ENCODE data around the gene GTF2I.
"Not testable (repeated sequence)": the region's sequence is repeated elsewhere in the genome, so short reads cannot be mapped to it uniquely, and the experiment has no call there.

GTF2I gene

GRCh38 chr7:74657692-74658177 is at the start of gene GTF2I:
Gene GTF2I, plus strand, starts transcription at chr7:74657718. Its CDS starts 31,411 bp downstream, at chr7:74689129.
- DNase-seq: no peak

- DNase-seq: peak; percentile 95
These were observed 45.3 kb upstream of the GTF2I start for GRCh38 chr7:74612015-74612829.

- no peak for DNase-seq
These were observed 41.4 kb upstream of the GTF2I start for GRCh38 chr7:74615933-74616780.

DNA sequence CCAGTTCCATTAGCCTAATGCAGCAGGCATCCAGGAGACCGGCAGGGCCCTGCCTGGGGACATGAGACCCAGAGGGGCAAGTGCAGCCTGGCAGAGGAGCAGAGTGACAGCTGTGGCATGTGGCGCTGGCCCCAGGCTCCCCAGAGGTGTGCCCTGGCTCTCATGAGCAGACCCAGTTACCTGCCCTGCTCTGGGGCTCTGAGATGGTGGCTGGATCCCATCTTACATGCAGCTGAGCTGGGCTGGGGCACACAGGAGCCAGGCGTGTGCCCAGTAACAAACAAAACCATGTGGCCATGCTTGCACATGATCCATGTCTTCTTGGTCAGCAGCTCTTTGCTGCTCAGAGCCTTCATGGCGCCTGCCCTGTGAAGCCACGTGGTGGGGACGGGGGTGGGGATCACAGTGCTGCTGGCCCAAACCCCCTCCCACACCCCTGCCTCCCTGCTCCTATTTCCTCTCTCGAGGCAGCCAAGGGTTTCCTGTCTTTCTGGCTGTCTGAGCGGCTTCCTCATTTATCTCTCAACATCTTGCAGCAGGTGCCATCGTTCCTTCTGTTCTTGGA is 40.3 kb upstream of the GTF2I start:
- DNase-seq: no peak

DNA sequence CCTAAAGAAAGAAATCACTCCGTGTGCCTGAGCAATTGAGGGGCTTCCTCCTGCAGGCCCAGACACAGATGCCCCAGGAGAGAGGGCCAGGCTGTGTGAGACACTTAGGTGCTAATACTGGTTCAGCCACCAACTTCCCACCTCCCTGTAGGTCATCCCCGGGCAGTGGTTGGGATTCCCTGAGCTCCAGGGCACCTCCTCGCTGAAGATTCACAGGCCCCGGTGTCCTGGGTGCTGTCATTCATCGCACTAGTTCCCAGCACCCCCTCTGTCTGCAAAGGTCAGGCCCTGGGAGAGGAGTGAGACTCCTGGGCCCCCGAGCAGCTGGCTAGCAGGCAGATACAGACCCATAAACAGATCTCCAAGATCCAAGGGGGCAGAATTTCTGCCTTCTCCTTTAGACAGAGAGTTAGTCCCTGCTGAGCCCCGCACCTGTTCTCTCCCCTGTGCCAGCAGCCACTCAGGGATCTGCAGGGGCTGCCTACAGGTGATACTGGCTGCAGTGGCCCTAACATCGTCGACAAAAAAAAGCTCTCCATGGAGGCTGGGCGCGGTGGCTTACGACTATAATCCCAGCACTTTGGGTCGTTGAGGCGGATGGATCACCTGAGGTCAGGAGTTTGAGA is 38.2 kb upstream of the GTF2I start:
- peak; percentile 50 for DNase-seq

GRCh38 chr7:74622228-74622749 is 35.2 kb upstream of the GTF2I start:
- no peak for DNase-seq

GRCh38 chr7:74623135-74623534 is 34.4 kb upstream of the GTF2I start:
- DNase-seq: no peak

DNA sequence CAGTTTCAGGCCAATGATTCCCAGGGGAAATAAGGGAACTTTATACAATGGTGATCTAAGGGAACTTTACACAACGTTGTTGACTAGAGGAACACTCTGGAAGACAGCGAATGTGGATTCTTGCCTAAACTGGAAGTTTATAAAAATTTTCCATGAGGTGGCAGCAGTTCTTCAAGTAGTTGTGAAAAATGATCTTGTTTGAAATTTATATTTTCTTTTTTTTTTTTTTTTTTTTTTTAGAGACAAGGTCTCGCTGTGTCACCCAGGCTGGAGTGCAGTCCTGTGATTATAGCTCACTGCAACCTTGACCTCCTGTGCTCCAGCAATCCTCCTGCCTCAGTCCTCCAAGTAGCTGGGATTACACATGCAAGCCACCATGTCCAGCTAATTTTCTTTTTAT is 32.1 kb upstream of the GTF2I start:
- no peak for DNase-seq

DNA sequence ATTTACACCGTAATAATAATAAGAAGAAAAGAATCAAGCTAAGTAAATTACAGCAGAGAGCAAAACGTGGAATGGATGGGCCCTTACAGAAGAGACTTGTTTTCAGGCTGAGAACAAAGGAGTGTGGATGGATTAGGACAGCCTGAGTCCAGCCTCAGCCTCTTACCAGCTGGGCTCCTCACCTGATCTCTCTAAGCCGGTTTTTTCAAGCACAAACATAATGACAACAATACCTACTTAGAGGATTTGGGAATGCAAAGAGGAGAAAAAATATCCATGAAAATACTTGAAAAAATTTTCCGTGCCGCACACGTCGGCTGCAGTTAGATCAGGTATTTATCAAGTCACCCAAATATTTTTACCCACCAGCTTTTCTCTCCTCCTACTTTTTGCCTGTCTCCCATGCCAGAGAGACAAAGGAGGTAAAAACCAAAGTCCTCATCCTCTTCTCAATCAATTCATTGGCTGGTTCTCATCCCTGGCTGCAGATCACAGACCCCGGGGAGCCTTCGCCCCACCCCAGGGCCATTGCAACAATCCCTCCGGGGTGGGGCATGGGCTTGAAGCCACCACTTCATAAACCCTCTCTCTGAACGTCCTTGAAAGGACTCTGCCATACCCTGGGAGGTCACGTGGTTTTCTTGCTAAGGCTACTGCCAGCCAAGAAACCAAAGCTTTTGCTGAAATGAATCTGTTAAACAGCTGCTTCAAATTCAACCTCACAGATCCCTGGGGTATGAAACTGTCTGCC is 29.7 kb upstream of the GTF2I start:
- DNase-seq: peak; percentile 98

GRCh38 chr7:74632505-74632904 is 25.0 kb upstream of the GTF2I start:
- no peak for DNase-seq

DNA sequence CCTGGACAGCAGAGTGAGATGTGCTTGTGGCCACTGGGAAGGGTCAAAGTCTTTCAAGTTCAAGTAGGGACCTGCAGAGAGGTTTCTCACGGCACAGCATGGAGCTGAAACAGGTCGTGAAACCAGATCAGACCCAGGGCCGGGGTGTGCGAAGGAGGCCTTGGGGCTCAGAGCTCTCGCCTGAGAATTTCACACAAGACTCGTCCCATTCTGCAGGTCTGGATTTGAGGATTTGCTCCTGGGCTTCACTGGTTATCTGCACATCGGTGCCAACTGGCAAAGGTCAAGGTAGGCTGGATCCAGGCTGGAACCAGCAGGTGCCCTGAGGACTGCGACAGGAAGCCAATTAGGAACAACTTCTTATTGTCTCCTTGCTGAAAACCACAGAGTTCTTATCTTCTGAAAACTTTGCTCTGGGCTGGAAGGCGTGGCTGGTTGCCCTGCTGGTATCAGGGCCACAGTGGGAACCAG is 24.0 kb upstream of the GTF2I start:
- no peak for DNase-seq

DNA sequence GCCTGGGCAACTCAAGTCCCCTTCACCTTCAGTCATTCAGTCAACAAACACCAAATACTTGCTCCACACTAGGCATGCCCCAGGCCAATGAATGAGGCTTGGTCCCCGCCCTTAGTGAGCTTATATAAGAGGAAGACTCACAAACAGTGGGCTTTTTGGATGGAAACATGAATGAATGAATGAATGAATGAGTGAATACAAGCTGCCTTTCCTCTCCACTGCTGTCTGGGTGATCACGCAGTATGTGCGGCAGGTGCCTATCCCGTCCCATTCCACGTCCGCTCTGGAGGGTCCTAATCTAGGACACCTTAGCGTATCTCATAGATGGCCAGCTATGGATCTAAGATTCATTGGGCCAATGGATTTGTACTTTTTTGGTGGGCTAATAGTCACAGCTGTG is 19.8 kb upstream of the GTF2I start:
- no peak for DNase-seq

GRCh38 chr7:74650055-74650454 is 7.5 kb upstream of the GTF2I start:
- not testable (repeated sequence) for DNase-seq

DNA sequence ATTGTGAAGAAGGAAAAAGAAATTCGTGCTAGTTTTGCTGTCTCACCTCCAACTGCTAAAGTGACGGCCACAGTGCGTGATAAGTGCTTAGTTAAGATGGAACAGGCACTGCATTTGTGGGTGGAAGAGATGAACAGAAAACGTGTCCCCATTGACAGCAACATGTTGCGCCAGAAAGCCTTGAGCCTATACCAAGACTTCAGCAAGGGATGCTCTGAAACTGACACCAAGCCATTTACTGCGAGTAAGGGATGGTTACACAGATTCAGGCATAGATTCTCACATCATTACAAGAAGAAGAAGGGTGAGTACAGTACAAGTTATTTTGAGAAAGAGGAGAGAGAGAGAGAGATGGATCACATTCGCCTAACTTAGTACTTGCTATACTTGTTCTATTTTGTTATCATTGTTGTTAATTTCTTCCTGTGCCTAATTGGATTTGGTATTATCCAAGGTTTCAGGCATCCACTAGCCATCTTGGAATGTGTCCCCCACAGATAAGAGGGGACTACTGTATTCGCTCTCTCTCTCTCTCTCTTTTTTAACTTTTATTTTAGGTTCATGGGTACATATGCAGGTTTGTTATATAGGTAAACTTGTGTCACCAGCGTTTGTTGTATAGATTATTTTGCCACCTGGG is 6.9 kb upstream of the GTF2I start:
- DNase-seq: not testable (repeated sequence)

DNA sequence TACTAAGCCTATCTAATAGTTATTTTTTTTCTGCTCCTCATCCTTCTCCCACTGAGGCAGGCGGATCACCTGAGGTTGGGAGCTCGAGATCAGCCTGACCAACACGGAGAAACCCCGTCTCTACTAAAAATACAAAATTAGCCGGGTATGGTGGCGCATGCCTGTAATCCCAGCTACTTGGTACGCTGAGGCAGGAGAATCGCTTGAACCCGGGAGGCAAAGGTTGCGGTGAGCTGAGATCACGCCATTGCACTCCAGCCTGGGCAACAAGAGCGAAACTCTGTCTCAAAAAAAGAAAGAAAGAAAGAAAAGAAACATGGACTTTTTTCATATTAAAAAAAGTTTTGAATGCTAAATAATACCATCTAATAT is 6.4 kb upstream of the GTF2I start:
- DNase-seq: not testable (repeated sequence)

- no peak for DNase-seq
These were observed 3.8 kb upstream of the GTF2I start for GRCh38 chr7:74653686-74654181.

GRCh38 chr7:74654811-74655210 is 2.7 kb upstream of the GTF2I start:
- DNase-seq: no peak

DNA sequence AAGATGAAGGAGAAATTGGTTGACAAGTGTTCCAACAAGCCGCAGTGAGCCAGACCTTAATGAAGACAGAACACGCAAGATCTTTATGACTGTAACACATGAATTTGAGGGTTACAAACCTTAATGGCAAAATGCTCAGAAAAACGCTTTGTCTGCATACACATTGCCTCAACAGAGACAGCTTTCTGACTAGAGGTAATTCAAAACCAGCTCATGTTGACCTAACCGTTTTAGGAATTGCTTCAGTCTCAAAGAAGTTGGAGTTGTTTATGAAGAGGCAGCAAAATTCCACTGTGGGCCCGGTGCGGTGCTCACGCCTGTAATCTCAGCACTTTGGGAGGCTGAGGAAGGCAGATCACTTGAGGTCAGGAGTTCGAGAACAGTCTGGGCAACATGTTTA is 2.2 kb upstream of the GTF2I start:
- DNase-seq: no peak

GRCh38 chr7:74655768-74656440 is 1.6 kb upstream of the GTF2I start:
- DNase-seq: no peak

DNA sequence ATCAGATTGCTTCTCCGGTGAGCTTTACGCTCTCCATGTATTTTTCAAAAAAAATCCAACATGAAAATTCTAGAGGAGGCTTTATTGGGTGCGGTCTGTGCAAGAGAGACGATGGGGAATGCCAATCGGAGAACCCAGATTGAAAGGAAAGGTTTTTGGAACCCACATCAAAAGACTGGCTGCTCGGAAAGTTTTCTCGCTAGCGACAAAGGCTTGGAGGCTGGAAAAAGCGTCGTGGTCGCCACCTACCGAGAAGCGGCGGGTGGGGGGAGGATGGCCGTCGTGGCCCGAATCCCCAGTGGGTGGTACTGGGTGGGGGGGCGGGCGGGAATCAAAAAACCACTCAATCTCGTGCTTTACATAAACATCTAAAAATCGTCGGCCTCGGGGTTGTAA is 1.1 kb upstream of the GTF2I start:
- peak; percentile 72 for DNase-seq
